Keratinocyte (primary cell): ENCODE measurements around the gene MPV17L. TPM values are rescaled to one million over a fixed set of nuclear protein-coding genes. Genes with fewer than 3 reads are reported as not detected.
"Not testable (repeated sequence)": the region's sequence is repeated elsewhere in the genome, so short reads cannot be mapped to it uniquely, and the experiment has no call there.

Source experiments
- DNase-seq: peaks from one replicate; pipeline ENCODE4 v3.0.0-alpha.2; 2011; ENCODE audit warnings: low read depth, missing footprints, low spot score
- FAIRE-seq: peaks from 2 replicates; lab custom pipeline; 2011; peaks lifted over from hg19 to GRCh38; lab: Jason Lieb, UNC
- H2AFZ ChIP-seq: 2 replicates; pipeline ENCODE4 v1.6.0; 2012; ENCODE audit warnings: low read length, control low read depth, inconsistent platforms; ENCODE audit not compliant: control insufficient read depth
- H3K27ac ChIP-seq: 2 replicates; pipeline ENCODE4 v1.5.1; 2011; ENCODE audit warnings: low read length; ENCODE audit not compliant: control insufficient read depth, insufficient read depth
- H3K27me3 ChIP-seq: 3 replicates; pipeline ENCODE4 v1.6.0; 2011; ENCODE audit warnings: low read length; ENCODE audit not compliant: control insufficient read depth, insufficient read depth; ENCODE audit errors: extremely low read depth
- H3K36me3 ChIP-seq, 2 experiments: 2 replicates in 1 of 2; 3 replicates in 1 of 2; pipeline ENCODE4 v1.5.1; 2011; ENCODE audit warnings: low read length in 2 of 2, mild to moderate bottlenecking in 1 of 2; ENCODE audit not compliant: control insufficient read depth in 2 of 2, insufficient read depth in 2 of 2; ENCODE audit errors: extremely low read depth in 1 of 2
- H3K4me1 ChIP-seq: 3 replicates; pipeline ENCODE4 v1.5.1; 2011; ENCODE audit warnings: low read length; ENCODE audit not compliant: control insufficient read depth, insufficient read depth; ENCODE audit errors: extremely low read depth
- H3K4me2 ChIP-seq: 3 replicates; pipeline ENCODE4 v1.6.0; 2011; ENCODE audit warnings: low read depth, low read length; ENCODE audit not compliant: control insufficient read depth, insufficient read depth; ENCODE audit errors: extremely low read depth
- H3K4me3 ChIP-seq, 3 experiments: fragments of 200-600 bp in 1 of 3; sonication (generic) in 1 of 3; 2 replicates in 2 of 3; 3 replicates in 1 of 3; pipeline ENCODE4 v1.5.1; 2011 to 2016; ENCODE audit warnings: low read length in 3 of 3, mild to moderate bottlenecking in 3 of 3, control low read depth in 2 of 3, inconsistent platforms in 1 of 3, low read depth in 1 of 3, mixed read lengths in 1 of 3, mixed run types in 1 of 3, moderate library complexity in 1 of 3; ENCODE audit not compliant: control insufficient read depth in 2 of 3, insufficient read depth in 2 of 3; ENCODE audit errors: extremely low read depth in 1 of 3
- H3K79me2 ChIP-seq: 2 replicates; pipeline ENCODE4 v1.6.0; 2012; ENCODE audit warnings: low read length; ENCODE audit not compliant: control insufficient read depth, insufficient read depth
- H3K9ac ChIP-seq: 3 replicates; pipeline ENCODE4 v1.6.0; 2011; ENCODE audit warnings: low read length; ENCODE audit not compliant: control insufficient read depth, insufficient read depth; ENCODE audit errors: extremely low read depth
- H3K9me1 ChIP-seq: 3 replicates; pipeline ENCODE4 v1.6.0; 2011; ENCODE audit warnings: low read length; ENCODE audit not compliant: control insufficient read depth, insufficient read depth; ENCODE audit errors: extremely low read depth
- H3K9me3 ChIP-seq: 2 replicates; pipeline ENCODE4 v1.5.1; 2012; ENCODE audit warnings: low read depth, low read length; ENCODE audit not compliant: control insufficient read depth
- H4K20me1 ChIP-seq: 3 replicates; pipeline ENCODE4 v1.6.0; 2011; ENCODE audit warnings: low read length; ENCODE audit not compliant: control insufficient read depth, insufficient read depth; ENCODE audit errors: extremely low read depth
- EZH2 ChIP-seq: IDR thresholded peaks from one replicate; pipeline ENCODE4 v1.6.1; 2012; ENCODE audit warnings: inconsistent platforms, mild to moderate bottlenecking, low read length, moderate library complexity
- dilution Hi-C: fragments of 300-500 bp; cut with MboI; formaldehyde crosslinking; loops from one replicate; pipeline ENCODE4 v1.7.0; 2020; ENCODE audit warnings: low sequenced_read_pairs; ENCODE audit not compliant: extremely low pct_ligation_motif_present
- polyA plus RNA-seq, 5 experiments: library from polyadenylated mRNA; depleted of rRNA in 3 of 5; stranded (reverse) in 3 of 5; stranded (forward) in 1 of 5; unstranded in 1 of 5; fragments of >200 nt; gene quantifications; 1 replicate in 1 of 5; 2 replicates in 3 of 5; 3 replicates in 1 of 5; pipeline versions ENCODE4 v1.2.1 to v1.2.3, GENCODE V29; 2011 to 2012; ENCODE audit warnings: missing spikeins in 2 of 5, low read depth in 1 of 5, low replicate concordance in 1 of 5
- TF ChIP-seq, protein P1 (sequence below), 3 experiments: IDR thresholded peaks in 1 of 3; conservative IDR thresholded peaks in 1 of 3; optimal IDR thresholded peaks in 1 of 3; 2 replicates in 2 of 3; 3 replicates in 1 of 3; pipeline versions ENCODE3 to v1.5.1; 2011; ENCODE audit warnings: low read length in 3 of 3, mild to moderate bottlenecking in 3 of 3, moderate library complexity in 2 of 3, control low read depth in 1 of 3, inconsistent platforms in 1 of 3; ENCODE audit not compliant: insufficient read depth in 2 of 3; ENCODE audit errors: extremely low read depth in 1 of 3

The MPV17L gene
- polyA plus RNA-seq, 1 donor (not counting 4 experiments of a cell fraction or from before 2014, with no cell fraction given), result 0.39 TPM

DNA sequence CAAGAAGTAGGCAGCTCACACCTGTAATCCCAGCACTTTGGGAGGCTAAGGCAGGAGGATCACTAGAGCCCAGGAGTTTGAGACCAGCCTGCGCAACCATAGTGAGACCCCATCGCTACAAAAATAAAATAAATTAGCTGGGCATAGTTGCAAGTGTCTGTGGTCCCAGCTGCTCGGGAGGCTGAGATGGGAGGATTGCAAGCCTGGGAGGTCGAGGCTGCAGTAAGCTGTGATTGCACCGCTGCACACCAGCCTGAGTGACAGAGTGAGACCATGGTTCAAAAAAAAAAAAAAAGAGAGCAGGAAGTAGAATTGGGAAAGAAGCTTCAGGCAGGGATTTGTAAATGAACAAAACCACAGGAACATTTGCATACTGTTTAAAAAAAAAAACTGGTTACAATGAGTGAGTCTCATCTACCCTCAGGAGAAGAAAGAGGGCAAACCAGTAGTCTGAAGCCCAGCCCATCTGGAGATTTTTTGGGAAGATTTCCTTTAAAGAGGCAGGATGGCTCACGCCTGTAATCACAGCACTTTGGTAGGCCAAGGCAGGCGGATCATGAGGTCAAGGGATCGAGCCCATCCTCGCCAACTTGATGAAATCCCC lies 7.9 kb downstream of the MPV17L start:
- dilution Hi-C loops, result no loop called here
- H3K27me3 ChIP-seq, result no peaks in the 10 kb centered on the region
- H3K9ac ChIP-seq, result no peak overlapping the region
- H3K4me2 ChIP-seq, result no peak overlapping the region
- no peak overlapping the region for H3K27ac ChIP-seq
- no peaks in the 10 kb centered on the region for H4K20me1 ChIP-seq
- H3K36me3 ChIP-seq, result no peaks in the 10 kb centered on the region
- no peaks in the 10 kb centered on the region for H3K9me1 ChIP-seq
- H3K9me3 ChIP-seq, result no peaks in the 10 kb centered on the region
- no peaks in the 10 kb centered on the region for H3K4me1 ChIP-seq
- TF ChIP-seq, protein P1, sequence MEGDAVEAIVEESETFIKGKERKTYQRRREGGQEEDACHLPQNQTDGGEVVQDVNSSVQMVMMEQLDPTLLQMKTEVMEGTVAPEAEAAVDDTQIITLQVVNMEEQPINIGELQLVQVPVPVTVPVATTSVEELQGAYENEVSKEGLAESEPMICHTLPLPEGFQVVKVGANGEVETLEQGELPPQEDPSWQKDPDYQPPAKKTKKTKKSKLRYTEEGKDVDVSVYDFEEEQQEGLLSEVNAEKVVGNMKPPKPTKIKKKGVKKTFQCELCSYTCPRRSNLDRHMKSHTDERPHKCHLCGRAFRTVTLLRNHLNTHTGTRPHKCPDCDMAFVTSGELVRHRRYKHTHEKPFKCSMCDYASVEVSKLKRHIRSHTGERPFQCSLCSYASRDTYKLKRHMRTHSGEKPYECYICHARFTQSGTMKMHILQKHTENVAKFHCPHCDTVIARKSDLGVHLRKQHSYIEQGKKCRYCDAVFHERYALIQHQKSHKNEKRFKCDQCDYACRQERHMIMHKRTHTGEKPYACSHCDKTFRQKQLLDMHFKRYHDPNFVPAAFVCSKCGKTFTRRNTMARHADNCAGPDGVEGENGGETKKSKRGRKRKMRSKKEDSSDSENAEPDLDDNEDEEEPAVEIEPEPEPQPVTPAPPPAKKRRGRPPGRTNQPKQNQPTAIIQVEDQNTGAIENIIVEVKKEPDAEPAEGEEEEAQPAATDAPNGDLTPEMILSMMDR (optimal IDR thresholded peaks at IDR 0.05 in 1 of 3, IDR thresholded peaks at IDR 0.05 in 1 of 3, conservative IDR thresholded peaks at IDR 0.05 in 1 of 3; ENCODE audit: extremely low read depth in 1 of 3, insufficient read depth in 2 of 3, low read length in 3 of 3), result no peak
- TF ChIP-seq EZH2, result no peak
- FAIRE-seq, result no peak
- H2AFZ ChIP-seq, result no peak overlapping the region
- DNase-seq, result no peak
- no peaks in the 10 kb centered on the region for H3K79me2 ChIP-seq
- H3K4me3 ChIP-seq, result no peak overlapping the region

DNA sequence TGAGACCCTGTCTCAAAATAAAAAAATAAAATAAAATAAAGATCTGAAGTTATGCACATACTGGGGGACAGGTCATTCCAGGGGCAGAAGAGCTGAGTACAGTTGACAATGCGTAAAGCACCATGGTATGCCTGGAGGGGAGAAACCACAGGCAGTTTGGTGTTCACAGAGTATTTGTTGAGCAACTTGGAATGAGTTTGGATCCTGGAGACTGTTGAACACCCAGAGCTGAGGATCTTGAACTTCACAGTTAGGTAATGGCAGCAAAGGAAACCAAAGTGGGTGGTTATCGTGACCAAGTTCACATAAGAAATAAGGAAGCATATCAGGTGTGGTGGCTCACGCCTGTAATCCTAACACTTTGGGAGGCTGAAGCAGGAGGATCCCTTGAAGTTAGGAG lies 8.5 kb downstream of the MPV17L start:
- dilution Hi-C loops, H3K4me2 ChIP-seq, H3K4me1 ChIP-seq, H3K9me3 ChIP-seq, H3K36me3 ChIP-seq, DNase-seq, H3K27me3 ChIP-seq, H3K9me1 ChIP-seq, H2AFZ ChIP-seq, H3K4me3 ChIP-seq, FAIRE-seq, H3K79me2 ChIP-seq, H4K20me1 ChIP-seq, H3K9ac ChIP-seq, H3K27ac ChIP-seq: not testable (repeated sequence)

DNA sequence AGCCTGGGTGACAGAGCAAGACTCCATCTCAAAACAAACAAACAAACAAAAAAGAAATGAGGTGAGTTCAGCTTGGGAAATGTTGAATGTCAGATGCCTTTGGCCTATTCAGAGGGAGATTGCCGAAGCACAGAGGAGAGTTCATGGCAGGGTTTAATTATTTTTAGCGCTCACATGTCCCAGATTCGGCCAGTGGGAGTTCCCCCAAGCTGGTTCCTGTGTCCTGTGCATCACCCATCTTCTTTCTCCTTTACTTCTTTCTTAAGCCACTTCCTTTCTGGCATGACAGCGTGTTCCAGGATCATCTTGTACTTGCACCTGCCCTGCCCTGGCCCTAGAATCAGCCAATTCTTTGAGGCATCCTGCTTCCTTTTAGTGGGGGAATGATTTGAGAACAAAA lies 9.2 kb downstream of the MPV17L start:
- no peaks in the 10 kb centered on the region for H4K20me1 ChIP-seq
- no peak for FAIRE-seq
- no peak overlapping the region for H3K9ac ChIP-seq
- dilution Hi-C loops, result no loop called here
- no peak overlapping the region for H3K27ac ChIP-seq
- no peaks in the 10 kb centered on the region for H3K36me3 ChIP-seq
- no peaks in the 10 kb centered on the region for H3K79me2 ChIP-seq
- no peaks in the 10 kb centered on the region for H3K4me1 ChIP-seq
- no peak for DNase-seq
- H3K9me1 ChIP-seq, result no peaks in the 10 kb centered on the region
- H2AFZ ChIP-seq, result no peak overlapping the region
- no peaks in the 10 kb centered on the region for H3K27me3 ChIP-seq
- no peaks in the 10 kb centered on the region for H3K9me3 ChIP-seq
- H3K4me2 ChIP-seq, result no peak overlapping the region
- TF ChIP-seq, protein P1 (optimal IDR thresholded peaks at IDR 0.05 in 1 of 3, IDR thresholded peaks at IDR 0.05 in 1 of 3, conservative IDR thresholded peaks at IDR 0.05 in 1 of 3; ENCODE audit: extremely low read depth in 1 of 3, insufficient read depth in 2 of 3, low read length in 3 of 3), result no peak
- TF ChIP-seq EZH2, result no peak
- H3K4me3 ChIP-seq, result no peak overlapping the region

DNA sequence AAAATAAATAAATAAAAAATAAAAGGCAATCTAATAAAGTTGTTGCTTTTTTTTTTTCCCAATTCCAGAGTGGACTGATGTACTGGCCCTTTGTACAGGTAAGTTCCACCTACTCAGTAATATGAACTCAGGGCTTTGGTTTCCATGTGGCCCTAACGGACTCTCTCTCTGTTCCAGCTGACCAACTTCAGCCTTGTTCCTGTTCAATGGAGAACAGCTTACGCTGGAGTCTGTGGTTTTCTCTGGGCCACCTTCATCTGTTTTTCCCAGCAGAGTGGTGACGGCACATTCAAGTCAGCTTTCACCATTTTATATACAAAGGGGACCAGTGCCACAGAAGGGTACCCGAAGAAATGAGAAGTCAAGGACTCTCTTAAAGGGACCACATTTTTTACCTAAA lies 12.2 kb downstream of the MPV17L start:
- H3K4me1 ChIP-seq, H3K36me3 ChIP-seq, H4K20me1 ChIP-seq, H3K9ac ChIP-seq, H3K27me3 ChIP-seq, H3K4me2 ChIP-seq, H3K27ac ChIP-seq, H3K4me3 ChIP-seq, dilution Hi-C loops, H3K9me1 ChIP-seq, H3K9me3 ChIP-seq, H3K79me2 ChIP-seq, H2AFZ ChIP-seq, FAIRE-seq, DNase-seq: not testable (repeated sequence)
